IPS DF 4.7 (cell line): ENCODE data around the gene RANBP9.

Experiments used
- DNase-seq: peaks from one replicate; pipeline ENCODE4 v3.0.0-alpha.2; 2013; ENCODE audit warnings: low spot score; ENCODE audit errors: extremely low read depth

The RANBP9 gene

DNA sequence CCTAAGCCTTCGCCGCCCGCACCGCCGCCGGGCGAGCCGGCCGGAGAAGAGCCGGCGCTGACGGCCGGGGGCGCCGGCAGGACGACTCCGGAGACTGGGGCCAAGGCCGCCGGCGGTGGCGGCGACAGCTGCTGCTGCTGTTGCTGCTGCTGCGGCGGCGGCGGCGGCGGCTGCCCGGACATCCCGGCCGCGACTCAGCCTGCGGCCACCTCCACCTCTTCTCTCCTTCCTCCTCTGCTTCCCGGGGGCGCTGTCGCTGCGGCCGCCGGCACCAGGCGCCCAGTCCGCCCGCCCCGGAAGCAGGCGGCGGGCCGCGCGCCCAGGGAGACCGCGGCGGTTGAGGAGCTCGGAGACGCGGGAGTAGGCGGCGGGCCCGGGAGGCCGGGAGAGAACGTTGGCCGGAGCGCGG, 307 bp downstream of the RANBP9 start:
- DNase-seq: no peak

DNA sequence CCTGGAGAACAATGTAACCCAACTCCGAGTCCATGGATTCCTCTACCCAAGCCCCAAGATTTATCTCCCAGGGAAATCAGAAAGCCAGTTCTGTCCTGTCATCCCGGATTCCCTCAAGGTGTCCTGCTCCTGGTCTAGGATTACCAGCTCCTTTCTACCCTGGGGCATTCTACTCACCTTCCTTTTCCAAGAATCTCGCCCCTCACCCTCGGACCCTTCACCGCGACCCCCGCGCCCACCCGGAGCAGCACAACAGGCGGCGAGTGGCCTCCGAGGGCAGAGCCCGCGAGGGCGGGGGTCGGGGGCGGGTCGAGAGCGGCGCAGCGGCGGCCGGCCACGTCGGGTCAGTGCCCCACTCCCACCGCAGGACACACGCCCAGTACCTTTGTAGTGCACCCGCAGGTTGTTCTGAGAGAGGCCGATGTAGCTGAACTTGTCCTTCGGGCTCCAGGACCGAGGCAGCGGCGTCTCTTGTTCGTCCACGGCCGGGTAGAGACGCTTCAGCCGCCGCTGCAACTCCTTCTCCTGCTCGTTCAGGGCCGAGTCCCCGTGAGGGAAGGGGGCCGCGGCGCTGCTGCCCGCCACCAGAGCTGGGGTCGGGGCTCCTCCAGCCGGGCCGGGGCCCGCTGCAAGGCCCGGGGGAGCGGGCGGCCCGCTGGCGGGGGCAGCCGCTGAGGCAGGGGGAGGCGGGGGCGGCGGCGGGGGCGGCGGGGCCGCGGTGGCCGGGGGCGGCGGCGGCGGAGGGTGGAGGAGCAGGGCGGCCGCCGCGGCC, 897 bp downstream of the RANBP9 start:
- DNase-seq: no peak

DNA sequence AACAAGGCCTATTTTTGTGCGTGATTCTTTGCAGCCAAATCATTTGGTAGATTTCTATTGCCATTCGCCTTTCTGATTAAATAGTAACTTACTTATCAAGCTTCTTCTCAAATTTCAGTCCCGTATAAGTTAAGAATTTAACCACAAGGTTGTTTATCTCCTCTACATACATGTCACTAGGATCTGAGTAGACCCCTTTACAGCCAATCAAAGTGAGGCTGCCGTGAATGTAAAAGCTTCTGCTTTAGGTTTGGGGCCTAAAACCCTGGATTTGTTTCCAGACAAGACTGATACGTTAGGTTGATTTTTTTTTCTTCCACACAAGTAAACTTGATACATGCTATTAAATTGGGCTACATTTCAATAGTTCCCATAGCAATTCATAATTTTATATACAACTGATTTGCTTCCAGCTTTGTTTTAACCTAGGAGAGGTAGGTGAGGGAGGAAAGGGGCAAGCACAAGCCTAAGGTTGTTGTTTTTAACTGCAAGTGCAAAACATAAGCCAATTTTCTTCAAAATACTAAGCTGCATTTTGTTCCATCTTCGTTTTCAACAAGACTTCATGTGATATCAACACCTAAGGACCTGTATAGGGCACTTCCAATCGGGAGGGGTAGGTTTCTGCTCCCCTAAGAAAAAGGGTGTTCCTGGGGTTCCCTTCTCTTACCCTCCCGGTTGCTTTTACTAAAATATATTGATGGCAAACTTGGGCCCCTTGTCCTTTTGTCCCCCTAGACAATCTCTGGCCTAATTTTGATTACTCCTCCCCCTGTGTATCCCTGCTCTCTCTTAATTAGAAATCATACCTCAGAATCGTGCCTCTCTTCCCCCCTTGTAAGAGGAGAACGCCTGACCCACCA, 1.7 kb downstream of the RANBP9 start:
- DNase-seq: no peak

DNA sequence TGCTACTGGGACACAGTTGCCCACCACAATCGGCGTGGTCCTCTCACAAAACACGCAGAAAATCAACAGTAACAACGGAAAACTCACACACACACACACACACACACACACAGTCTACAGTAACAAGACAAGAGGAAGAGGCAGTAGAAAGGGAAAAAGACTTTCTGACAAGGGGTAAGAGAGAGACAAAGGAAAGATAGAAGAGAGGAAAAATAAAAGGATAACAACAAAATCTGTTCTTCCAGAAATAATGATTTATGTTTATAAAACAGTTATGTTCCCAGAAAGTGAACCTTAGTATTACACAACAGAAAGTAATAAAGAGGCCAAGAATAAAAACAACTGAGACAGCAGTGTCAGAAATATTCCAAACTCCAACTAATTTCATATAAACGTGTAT, 2.9 kb downstream of the RANBP9 start:
- DNase-seq: no peak

DNA sequence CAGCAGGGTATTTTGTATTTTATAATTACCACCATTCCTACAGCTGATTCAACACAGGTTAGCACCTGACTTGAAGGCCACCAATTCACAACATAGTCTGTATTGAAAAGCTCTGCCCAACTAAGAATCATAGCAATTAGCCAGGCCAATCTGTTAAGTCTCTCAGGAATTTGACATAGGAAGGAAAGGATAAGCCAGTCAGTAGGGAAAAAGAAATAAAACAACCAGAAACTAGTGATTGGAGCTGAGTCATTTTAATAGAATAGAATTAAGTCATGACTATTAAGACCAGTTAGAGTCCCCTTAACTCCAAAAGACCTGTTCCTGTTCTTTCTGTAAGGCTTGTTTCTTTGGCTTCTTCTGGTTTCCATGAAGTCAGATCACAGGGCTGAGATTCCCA, 8.1 kb downstream of the RANBP9 start:
- no peak for DNase-seq

DNA sequence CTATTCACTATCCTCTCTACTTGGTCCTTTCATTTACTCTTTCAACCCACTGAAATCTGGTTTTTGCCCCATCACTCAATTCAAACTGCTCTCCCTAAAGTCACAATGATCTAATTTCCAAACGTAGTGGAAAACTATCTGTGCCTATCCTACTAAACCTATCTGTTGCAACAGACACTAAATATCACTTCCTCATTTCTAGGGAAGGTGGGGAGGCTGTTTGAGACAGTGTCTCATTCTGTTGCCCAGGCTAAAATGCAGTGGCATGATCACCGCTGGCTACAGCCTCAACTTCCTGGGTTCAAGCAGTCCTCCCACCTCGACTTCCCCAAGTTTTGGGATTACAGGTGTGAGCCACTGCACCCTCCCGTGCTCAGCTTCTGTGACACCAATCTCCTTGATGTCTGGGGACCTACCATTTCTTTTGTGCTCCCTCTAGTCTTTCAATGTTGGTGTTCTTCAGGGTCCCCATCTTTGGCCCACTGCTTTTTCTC, 8.8 kb downstream of the RANBP9 start:
- DNase-seq: no peak

DNA sequence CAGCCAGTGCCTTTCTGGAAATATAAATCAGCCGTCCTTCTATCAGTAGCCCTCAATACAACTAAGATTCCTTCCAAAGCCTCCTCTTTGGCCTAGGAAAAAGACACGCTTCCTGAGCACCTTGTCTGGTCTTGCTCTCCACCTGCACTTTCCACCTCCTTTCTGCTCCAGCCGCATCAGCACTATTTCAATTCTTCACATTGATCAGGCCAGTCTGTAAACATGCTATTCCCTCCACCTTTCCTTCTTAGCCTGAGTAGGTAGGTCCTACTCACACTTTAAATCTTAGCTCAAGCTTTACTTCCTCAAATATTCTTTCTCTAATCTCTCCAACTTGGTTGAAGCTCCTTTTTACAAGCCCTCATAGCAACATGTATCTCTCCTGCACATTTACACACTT, 11.4 kb downstream of the RANBP9 start:
- DNase-seq: no peak

DNA sequence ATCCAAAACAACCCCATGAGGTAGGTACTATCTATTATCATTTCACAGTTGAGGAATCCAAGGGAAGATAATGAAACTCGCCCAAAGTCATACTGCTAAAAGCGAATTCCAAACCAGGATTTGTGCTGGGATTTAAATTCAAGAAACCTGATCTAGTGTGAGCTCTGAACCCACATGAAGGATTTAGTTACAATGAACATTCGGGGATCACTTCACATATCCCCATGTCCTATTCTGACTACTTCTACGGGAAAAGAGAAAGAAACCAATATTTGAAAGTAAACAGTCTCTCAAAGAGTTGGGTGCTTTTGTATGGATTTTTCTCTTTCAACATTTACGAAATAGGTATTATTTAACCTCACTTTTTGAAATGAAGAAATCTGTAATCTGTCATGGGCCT, 12.9 kb downstream of the RANBP9 start:
- DNase-seq: no peak

DNA sequence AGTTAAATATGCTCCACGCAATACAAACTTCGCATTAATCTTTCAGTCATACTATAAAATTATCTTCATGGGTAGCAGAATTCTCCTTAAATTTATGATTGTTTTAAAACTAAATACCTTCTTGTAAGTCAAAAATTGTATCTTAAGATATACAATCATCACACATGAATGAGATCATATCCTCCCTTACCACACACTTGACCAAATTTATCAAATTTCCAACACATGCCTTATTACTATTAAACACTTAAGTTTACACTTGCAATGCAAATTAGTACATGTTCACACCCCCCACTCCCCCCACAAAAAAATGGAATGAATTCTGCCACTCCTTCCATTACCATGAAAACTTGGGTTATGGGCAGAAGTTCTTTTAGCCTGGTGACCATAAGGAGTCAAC, 13.8 kb downstream of the RANBP9 start:
- DNase-seq: no peak

DNA sequence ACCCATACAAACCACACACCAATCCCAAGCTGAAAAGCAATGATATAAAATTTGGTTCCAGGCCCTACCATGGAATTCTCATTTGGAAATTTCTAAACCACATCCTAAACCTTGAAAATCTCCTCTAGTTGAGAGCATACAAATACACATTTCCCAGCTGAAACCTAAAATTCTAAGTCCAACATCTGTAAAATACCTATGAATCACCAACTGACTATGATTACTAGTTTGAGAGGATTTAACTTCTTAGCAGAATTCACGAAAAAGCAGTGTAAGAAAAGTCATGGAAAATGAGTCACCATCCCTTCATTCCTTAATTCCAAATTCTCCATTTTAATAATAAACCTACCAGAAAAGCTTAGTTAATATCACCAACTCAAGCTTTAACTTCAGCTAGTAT, 15.4 kb downstream of the RANBP9 start:
- no peak for DNase-seq

DNA sequence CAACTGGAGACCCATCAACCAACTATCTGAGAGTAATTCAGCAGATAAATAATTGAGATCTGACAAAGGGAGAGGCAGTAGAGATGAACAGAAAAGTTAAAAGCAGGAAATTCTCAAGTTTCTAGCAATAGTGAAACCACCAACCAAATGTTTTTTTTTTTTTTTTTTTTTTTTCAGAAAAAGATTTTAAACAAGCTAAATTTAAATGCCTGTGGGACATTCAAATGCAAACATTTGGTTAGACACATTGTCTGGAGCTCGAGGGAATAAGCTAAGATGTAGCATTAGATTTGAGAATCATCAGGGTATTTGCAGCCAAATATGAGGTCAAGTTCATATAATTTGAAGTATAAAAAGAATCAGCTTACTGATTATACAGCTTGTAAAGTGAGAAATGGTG, 16.4 kb downstream of the RANBP9 start:
- DNase-seq: no peak

DNA sequence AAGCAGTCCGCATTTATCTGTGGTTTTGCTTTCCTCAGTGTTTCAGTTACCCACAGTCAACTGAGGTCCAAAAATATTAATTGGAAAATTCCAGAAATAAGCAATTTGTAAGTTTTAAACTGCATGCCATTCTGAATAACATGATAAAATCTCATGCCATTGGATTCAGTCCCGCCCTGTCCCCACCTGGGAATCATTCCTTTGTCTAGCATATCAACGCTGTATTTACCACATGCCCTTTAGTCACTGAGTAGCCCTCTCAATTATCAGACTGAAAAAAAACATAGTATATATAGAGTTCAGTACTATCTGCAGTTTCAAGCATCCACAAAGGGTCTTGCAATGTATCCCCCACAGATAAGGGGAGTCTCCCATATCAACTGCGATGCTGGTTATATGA, 17.1 kb downstream of the RANBP9 start:
- DNase-seq: no peak

DNA sequence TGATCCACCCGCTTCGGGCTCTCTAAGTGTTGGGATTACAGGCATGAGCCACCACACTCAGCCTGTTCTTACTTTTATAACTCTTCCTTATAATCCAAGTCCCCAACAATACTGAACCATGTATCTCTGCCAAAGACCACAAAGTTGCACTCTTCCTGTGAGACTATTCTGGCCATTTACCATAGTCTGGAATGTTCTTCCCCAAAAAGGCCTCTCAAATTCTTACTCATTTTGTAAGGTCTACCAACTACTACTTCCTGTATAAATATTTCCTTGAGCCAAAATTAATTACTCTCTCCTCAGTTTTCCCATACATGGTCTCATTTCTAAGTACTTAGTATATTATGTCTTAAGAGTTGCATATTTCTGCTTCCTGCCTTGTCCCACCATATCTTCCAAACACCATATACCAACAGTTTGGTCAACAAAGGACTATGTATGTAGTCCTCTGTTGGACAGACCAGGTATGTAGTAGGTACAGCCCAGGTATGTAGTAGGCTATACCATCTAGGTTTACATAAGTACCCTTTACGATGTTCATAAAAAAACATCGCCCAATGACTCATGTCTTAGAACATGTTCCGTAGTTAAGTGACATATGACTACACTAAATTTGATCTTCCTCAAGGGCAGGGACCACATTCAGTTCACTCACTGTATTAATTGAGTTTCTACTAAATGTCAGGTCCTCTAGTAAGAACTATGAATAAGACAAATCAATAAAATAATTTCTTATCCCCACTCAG, 22.0 kb downstream of the RANBP9 start:
- no peak for DNase-seq

DNA sequence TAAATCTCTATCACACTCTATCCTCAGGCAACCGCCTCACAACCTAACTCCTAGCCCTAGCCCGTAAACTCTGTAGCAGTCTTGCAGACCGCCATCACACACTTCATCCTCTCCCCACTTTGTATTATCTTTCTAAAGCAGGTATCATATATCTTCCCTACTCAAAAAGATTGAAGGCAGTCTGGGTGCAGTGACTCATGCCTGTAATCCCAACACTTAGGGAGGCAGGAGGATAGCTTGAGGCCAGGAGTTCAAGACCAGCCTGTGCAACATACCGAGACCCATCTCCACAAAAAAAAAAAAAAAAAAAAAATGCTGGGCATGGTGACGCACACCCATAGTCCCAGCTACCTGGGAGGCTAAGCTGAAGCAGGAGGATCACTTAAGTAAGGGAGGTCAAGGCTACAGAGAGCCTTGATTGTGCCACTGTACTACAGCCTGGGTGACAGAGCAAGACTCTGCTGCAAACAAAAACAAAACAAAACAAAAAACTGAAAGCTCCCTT, 22.9 kb downstream of the RANBP9 start:
- DNase-seq: no peak

DNA sequence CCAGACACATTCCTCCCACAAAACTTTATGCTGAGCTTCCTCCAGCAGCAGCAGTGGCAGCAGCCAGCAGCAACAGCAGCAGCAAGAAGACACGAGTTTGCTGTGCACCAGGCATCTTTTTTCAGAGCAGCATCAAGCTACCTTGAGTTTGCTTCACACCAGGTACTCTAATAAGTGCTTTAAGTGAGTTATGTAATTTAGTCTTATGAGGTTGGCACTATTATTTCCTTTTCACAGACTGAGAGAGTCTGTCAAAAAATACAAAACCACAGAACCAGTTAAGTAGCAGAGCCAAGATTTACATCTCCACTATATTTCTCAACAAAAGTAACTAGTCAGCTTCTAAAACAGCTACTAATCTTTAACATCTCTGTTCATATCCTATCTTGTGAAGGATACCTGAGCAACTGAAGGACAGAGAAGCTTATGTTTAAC, 23.7 kb downstream of the RANBP9 start:
- DNase-seq: no peak

DNA sequence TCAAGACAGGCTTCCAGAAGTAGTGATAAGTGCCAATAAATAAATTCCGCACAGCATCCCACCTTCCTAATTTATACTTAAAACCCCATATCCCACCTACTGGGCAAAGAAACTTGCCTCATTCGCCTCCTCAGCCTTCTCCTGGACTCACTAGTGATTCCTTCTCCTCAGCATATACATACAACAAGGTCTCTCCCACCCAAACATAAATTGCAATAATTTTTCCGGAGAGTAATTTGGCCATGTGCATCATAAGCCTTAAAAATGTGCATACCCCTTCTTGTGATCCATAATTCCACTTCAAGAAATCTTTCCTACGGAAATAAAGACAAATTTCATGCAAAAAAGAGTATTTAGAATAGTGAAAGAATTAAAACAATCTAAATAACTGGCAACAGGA, 26.8 kb downstream of the RANBP9 start:
- DNase-seq: no peak

DNA sequence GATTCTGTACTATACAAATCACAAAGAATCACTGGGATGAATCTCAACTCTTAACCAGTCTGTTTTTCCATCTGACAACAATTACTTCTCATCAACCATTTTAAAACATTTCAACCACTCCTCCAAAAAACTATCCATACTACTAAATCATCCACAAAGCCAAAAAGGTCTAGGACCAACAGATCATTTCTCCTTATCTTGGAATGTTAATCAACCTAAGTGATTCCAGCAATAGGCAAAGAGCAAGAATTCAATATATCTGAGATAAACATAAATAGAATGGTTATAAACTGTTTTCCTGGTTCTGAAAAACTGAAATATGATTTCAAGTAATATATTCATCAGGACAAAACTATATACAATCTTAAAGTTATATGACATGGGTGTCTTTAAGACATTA, 28.6 kb downstream of the RANBP9 start:
- DNase-seq: no peak

DNA sequence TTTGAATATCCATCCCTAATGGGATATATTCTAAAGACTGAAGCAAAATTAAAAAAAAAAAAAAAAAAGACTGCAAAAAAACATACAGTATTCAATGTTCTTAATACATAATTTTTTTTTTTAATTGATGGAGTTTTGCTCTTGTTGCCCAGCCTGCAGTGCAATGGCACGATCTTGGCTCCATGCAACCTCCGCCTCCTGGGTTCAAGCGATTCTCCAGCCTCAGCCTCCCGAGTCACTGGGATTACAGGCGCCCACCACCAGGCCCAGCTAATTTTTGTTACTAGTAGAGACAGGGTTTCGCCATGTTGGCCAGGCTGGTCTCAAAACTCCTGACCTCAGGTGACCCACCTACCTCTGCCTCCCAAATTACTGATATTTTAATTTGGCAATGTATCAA, 29.3 kb downstream of the RANBP9 start:
- no peak for DNase-seq

DNA sequence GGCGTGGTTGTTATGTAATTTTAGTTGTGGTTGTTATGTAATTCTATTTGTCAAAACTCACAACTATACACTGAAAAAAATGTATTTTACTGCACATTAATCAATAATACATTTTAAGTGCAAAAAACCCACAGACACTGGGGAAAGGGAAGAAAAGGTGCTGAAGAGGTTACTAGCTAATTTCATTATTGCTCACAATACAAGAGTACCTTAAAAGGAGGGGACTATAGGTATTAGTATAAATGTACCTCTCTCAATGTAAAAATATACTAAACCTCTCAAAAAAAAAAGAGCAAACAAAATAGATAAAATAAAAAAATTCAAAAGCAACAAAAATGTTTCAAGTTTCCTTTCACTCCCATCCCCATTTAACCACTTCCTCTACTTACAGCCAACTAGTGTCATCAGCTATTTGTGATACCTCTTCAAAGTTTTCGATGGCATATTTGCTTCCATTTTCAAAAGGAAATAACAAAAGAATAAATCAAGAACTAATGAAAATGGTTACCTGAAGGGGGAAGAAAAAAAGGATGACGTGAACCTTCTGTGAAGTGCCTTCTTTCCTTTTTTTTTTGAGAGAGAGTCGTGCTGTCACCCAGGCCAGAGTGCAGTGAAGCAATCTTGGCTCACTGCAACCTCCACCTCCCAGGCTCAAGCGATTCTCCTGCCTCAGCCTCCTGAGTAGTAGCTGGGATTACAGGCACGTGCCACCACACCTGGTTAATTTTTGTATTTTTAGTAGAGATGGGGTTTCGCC, 30.2 kb downstream of the RANBP9 start:
- no peak for DNase-seq

DNA sequence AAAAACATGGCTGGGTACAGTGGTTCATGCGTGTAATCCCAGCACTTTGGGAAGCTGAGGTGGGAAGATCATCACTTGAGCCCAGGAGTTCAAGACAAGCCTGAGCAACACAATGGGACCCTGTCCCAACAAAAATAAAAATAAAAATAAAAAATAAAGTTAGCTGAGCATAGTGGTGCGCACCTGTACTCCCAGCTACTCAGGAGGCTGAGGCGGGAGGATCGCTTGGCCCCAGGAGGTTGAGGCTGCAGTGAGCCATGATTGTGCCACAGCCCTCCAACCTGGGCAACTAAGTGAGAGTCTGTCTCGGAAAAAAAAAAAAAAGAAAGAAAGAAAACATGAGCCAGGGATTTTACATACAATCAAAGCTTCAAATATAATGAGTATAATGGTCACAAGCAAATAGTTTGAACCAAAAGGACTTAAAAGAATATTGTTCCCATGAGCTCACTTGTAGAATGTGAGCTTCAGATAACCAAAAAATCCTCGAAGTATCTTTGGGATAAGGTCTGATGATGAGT, 31.1 kb downstream of the RANBP9 start:
- no peak for DNase-seq

DNA sequence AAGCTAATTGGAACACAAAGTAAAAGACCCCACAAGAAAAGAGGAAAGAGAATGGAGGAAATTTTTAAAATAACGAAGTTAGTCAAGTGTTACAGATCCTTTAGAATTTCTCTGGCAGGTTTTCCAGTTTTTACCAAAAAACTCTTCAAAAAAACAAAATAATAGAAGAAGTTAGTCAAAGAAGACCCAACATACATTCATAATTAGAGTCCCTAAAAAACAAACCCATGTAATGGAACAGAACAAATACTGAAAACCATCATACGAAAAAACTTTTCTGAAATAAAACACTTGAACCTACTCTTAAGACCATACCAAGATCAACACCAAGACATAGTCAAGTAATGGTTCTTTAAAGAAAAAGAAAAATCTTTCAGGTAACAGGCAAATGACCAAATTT, 31.6 kb downstream of the RANBP9 start:
- DNase-seq: no peak
